GM23338 (cell line): ENCODE measurements around the gene CNNM2. TPM values are rescaled to one million over a fixed set of nuclear protein-coding genes. Genes with fewer than 3 reads are reported as not detected.

Source experiments
- ATAC-seq: fragments of 200-7000 bp; cut with Tn5 transposase; 3 replicates; pipeline ENCODE4 v1.9.1; 2020
- DNase-seq: peaks from one replicate; pipeline ENCODE4 v3.0.0-alpha.2; 2015; ENCODE audit warnings: low spot score
- H2AFZ ChIP-seq: fragments of 200-600 bp; sonication (generic); 2 replicates; pipeline ENCODE4 v1.8.0; 2016; ENCODE audit warnings: antibody characterized with exemption, mild to moderate bottlenecking, moderate library complexity
- H3F3A ChIP-seq: fragments of 200-600 bp; sonication (generic); replicated peaks from 2 replicates; pipeline ENCODE4 v1.8.0; 2017; ENCODE audit warnings: antibody characterized with exemption, mixed run types, low read depth
- H3K27ac ChIP-seq: fragments of 200-600 bp; sonication (generic); 2 replicates; pipeline ENCODE4 v1.6.1; 2016; ENCODE audit warnings: low read depth
- H3K27me3 ChIP-seq: fragments of 200-600 bp; sonication (generic); 2 replicates; pipeline ENCODE4 v1.8.0; 2016; ENCODE audit warnings: mild to moderate bottlenecking, mixed run types, moderate library complexity; ENCODE audit not compliant: insufficient read depth
- H3K36me3 ChIP-seq: fragments of 200-600 bp; sonication (generic); 2 replicates; pipeline ENCODE4 v1.8.0; 2016; ENCODE audit warnings: mild to moderate bottlenecking; ENCODE audit not compliant: insufficient read depth
- H3K4me1 ChIP-seq: fragments of 200-600 bp; sonication (generic); 2 replicates; pipeline ENCODE4 v1.8.0; 2016; ENCODE audit warnings: mild to moderate bottlenecking, moderate library complexity; ENCODE audit not compliant: insufficient read depth
- H3K4me2 ChIP-seq: fragments of 200-600 bp; sonication (generic); 2 replicates; pipeline ENCODE4 v1.7.1; 2017; ENCODE audit warnings: mixed run types
- H3K4me3 ChIP-seq: fragments of 200-600 bp; sonication (generic); 2 replicates; pipeline ENCODE4 v1.6.1; 2016; ENCODE audit warnings: mixed run types
- H3K79me2 ChIP-seq: fragments of 200-600 bp; sonication (generic); replicated peaks from 2 replicates; pipeline ENCODE4 v1.8.0; 2017; ENCODE audit warnings: mild to moderate bottlenecking; ENCODE audit not compliant: insufficient read depth
- H3K9me2 ChIP-seq: fragments of 200-600 bp; sonication (generic); 2 replicates; pipeline ENCODE4 v1.8.0; 2017; ENCODE audit not compliant: insufficient read depth
- H4K20me1 ChIP-seq: fragments of 200-600 bp; sonication (generic); replicated peaks from 2 replicates; pipeline ENCODE4 v1.8.0; 2017; ENCODE audit warnings: mild to moderate bottlenecking; ENCODE audit not compliant: insufficient read depth
- H3K27ac Mint-ChIP-seq: 2 replicates; pipeline ENCODE4 v1.8.0; 2020; ENCODE audit warnings: inconsistent platforms, mild to moderate bottlenecking, moderate library complexity, mixed read lengths
- H3K27me3 Mint-ChIP-seq: 3 replicates; pipeline ENCODE4 v1.8.0; 2022; ENCODE audit warnings: low read depth, mild to moderate bottlenecking, moderate library complexity, mixed read lengths, inconsistent platforms; ENCODE audit not compliant: insufficient read depth, poor library complexity
- H3K36me3 Mint-ChIP-seq: 3 replicates; pipeline ENCODE4 v1.8.0; 2021; ENCODE audit warnings: low read depth, mild to moderate bottlenecking, inconsistent platforms, moderate library complexity, mixed read lengths
- H3K4me1 Mint-ChIP-seq: 3 replicates; pipeline ENCODE4 v1.8.0; 2020; ENCODE audit warnings: mild to moderate bottlenecking, inconsistent platforms, mixed read lengths
- H3K4me3 Mint-ChIP-seq: 3 replicates; pipeline ENCODE4 v1.8.0; 2021; ENCODE audit warnings: moderate library complexity, mild to moderate bottlenecking, inconsistent platforms, mixed read lengths
- H3K9me3 Mint-ChIP-seq: 3 replicates; pipeline ENCODE4 v1.8.0; 2020; ENCODE audit warnings: moderate library complexity, mild to moderate bottlenecking, inconsistent platforms, mixed read lengths
- CTCF ChIP-seq, 2 experiments: fragments of 200-600 bp in 1 of 2; sonication (generic) in 1 of 2; conservative IDR thresholded peaks; 2 replicates each; pipeline versions ENCODE4 v1.5.1 to v1.6.1; 2016 to 2017; ENCODE audit warnings: antibody characterized with exemption in 2 of 2, low read depth in 2 of 2, mild to moderate bottlenecking in 2 of 2, moderate library complexity in 1 of 2
- ETS1 ChIP-seq: IDR thresholded peaks from 2 replicates; pipeline ENCODE4 v1.6.1; 2016; ENCODE audit warnings: antibody characterized with exemption
- EZH2phosphoT487 ChIP-seq: fragments of 200-600 bp; sonication (generic); IDR thresholded peaks from one replicate; pipeline ENCODE4 v1.8.1; 2018; ENCODE audit warnings: antibody characterized with exemption; ENCODE audit not compliant: unreplicated experiment
- JUNB ChIP-seq: IDR thresholded peaks from one replicate; pipeline ENCODE4 v1.6.1; 2016; ENCODE audit warnings: antibody characterized with exemption; ENCODE audit not compliant: unreplicated experiment
- NANOG ChIP-seq: IDR thresholded peaks from 2 replicates; pipeline ENCODE4 v1.6.1; 2016; ENCODE audit warnings: antibody characterized with exemption, borderline replicate concordance
- POLR2AphosphoS5 ChIP-seq: IDR thresholded peaks from 2 replicates; pipeline ENCODE4 v1.6.1; 2016; ENCODE audit warnings: antibody characterized with exemption, low read depth
- REST ChIP-seq: IDR thresholded peaks from one replicate; pipeline ENCODE4 v1.6.1; 2018; ENCODE audit warnings: antibody characterized with exemption; ENCODE audit not compliant: unreplicated experiment
- STAT1 ChIP-seq: IDR thresholded peaks from one replicate; pipeline ENCODE4 v1.6.1; 2016; ENCODE audit warnings: antibody characterized with exemption; ENCODE audit not compliant: unreplicated experiment
- ZNF114 ChIP-seq: fragments of 250-450 bp; sonication (Bioruptor Pico); IDR thresholded peaks from 2 replicates; pipeline ENCODE4 v1.5.0; 2020; ENCODE audit warnings: mild to moderate bottlenecking, moderate library complexity
- ZNF331 ChIP-seq: fragments of 250-450 bp; sonication (Bioruptor Pico); IDR thresholded peaks from 2 replicates; pipeline ENCODE4 v1.5.0; 2020; ENCODE audit warnings: low read depth, mild to moderate bottlenecking, moderate library complexity
- ZNF462 ChIP-seq: fragments of 250-450 bp; sonication (Bioruptor Pico); IDR thresholded peaks from 2 replicates; pipeline ENCODE4 v1.5.0; 2020; ENCODE audit warnings: mild to moderate bottlenecking, moderate library complexity
- polyA plus RNA-seq: library from polyadenylated mRNA; unstranded; fragments of >200 nt; fragmentation: Nextera tagmentation; extraction: Ambion mirVana; gene quantifications from 2 replicates; pipeline ENCODE4 v1.2.1, GENCODE V29; 2016
- total RNA-seq: library from RNA; depleted of rRNA; stranded (reverse); fragments of >200 nt; shearing (Covaris generic); gene quantifications from 2 replicates; pipeline ENCODE4 v1.2.3, GENCODE V29; 2014

Gene CNNM2
- total and polyA plus RNA-seq, 2 experiments from 2014 or later: 4.5 to 31.3 TPM

- TF ChIP-seq ETS1 (no peak), REST (no peak), STAT1 (no peak)
Measured at GRCh38 chr10:103013416-103013815, 95.3 kb downstream of the CNNM2 start (continued).

- H3K79me2 ChIP-seq: no peaks in the 10 kb centered on the region; the same call in 1 of the 2 replicates
- no peak overlapping the region for H3K27ac Mint-ChIP-seq
- no peaks in the 10 kb centered on the region for H3K36me3 ChIP-seq
- no peak overlapping the region for H3K4me2 ChIP-seq
- DNase-seq (no peak), ATAC-seq (no peak)
- peaks cover 4% of the 10 kb centered on the region for H3K27me3 Mint-ChIP-seq
- no peaks in the 10 kb centered on the region for H3K36me3 Mint-ChIP-seq
- 0 out of 2 replicates have a peak, but pooled peaks cover 4% of the 10 kb centered on the region for H4K20me1 ChIP-seq
- H3K4me1 Mint-ChIP-seq: peaks cover 24% of the 10 kb centered on the region
- no peaks in the 10 kb centered on the region for H3K9me2 ChIP-seq
- H3F3A ChIP-seq: no peaks in the 10 kb centered on the region
- no peak overlapping the region for H3K4me3 ChIP-seq
- H3K27ac ChIP-seq: no peak overlapping the region
- H3K4me1 ChIP-seq: peaks cover 2% of the 10 kb centered on the region; the same call in 1 of the 2 replicates
- no peaks in the 10 kb centered on the region for H3K27me3 ChIP-seq
- no peak overlapping the region for H3K4me3 Mint-ChIP-seq
- no peaks in the 10 kb centered on the region; the same call in 2 of the 3 replicates for H3K9me3 Mint-ChIP-seq
- no peak overlapping the region for H2AFZ ChIP-seq
- TF ChIP-seq ZNF462 (CRISPR knock-in tag) (no peak), ETS1 (no peak), ZNF331 (CRISPR knock-in tag) (no peak), JUNB (no peak), CTCF (conservative IDR thresholded peaks at IDR 0.05; ENCODE audit: low read depth in 2 of 2) (no peak), POLR2AphosphoS5 (no peak), STAT1 (no peak), ZNF114 (CRISPR knock-in tag) (no peak), NANOG (no peak), EZH2phosphoT487 (no peak)
Measured at GRCh38 chr10:103019425-103019824, 101.3 kb downstream of the CNNM2 start.
